ENCODE results near the gene RAB11A.

GRCh38 chr15:65824031-65824743 is 45.1 kb upstream of the RAB11A start:
- TF ChIP-seq CTCF (IDR thresholded peaks at IDR 0.05) = peak; percentile 62
- TF ChIP-seq EZH2 (IDR thresholded peaks at IDR 0.05) = no peak

All from neural progenitor cell (in vitro differentiated cells).